Measurements from ENCODE around the gene UNC45B. TPM values are rescaled to one million over a fixed set of nuclear protein-coding genes. Genes with fewer than 3 reads are reported as not detected.

The UNC45B gene
- total RNA-seq, 1 donor from 2014 or later, result 0.04 TPM

DNA sequence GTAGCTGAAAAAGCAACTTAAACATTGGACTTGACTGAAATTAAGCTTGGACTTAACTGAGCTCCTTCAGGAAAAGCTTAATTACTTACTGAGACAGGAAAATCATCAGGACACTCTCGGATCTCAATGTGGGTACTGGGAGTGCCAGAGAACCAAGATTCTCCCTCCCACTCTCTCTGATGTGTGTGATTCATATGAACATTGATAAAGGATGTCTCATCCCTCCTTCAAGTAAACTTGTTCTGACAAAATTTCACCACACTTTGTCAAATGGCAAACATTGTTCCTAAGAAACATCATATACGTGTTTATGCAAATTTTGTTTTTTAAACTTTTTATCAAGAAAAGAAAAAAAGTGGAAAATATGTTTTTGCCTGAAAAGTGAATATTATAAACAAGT lies 91.2 kb downstream of the UNC45B start:
- intact Hi-C loops (cut with DNase I), result no loop called here

More for the DNA sequence above, 91.2 kb downstream of the UNC45B start:
- no peak for DNase-seq (ENCODE audit: low spot score)
- no peak for ATAC-seq

Other genes starting within 250 kb of the UNC45B start
- 2.9 TPM for gene CCT6B, start 186.4 kb upstream of the UNC45B start, total RNA-seq
- 21.3 TPM for gene ZNF830, start 186.3 kb upstream of the UNC45B start, total RNA-seq
- 35.2 TPM for gene LIG3, start 167.3 kb upstream of the UNC45B start, total RNA-seq
- gene RFFL, start 84.1 kb upstream of the UNC45B start, total RNA-seq, result 23.3 TPM
- gene RAD51D, start 28.0 kb upstream of the UNC45B start, total RNA-seq, result 16.9 TPM
- gene FNDC8, start 26.2 kb upstream of the UNC45B start, total RNA-seq, result not detected
- 13.5 TPM for gene NLE1, start 5.5 kb upstream of the UNC45B start, total RNA-seq
- not detected for gene SLC35G3, start 46.6 kb downstream of the UNC45B start, total RNA-seq
- gene SLFN5, start 95.3 kb downstream of the UNC45B start, total RNA-seq, result 47.7 TPM
- 107 TPM for gene SLFN11, start 225.8 kb downstream of the UNC45B start, total RNA-seq